ENCODE results near the gene ZSCAN1.

The ZSCAN1 gene

GRCh38 chr19:58040751-58041525, 7.1 kb downstream of the ZSCAN1 start:
- no peak for DNase-seq

DNA sequence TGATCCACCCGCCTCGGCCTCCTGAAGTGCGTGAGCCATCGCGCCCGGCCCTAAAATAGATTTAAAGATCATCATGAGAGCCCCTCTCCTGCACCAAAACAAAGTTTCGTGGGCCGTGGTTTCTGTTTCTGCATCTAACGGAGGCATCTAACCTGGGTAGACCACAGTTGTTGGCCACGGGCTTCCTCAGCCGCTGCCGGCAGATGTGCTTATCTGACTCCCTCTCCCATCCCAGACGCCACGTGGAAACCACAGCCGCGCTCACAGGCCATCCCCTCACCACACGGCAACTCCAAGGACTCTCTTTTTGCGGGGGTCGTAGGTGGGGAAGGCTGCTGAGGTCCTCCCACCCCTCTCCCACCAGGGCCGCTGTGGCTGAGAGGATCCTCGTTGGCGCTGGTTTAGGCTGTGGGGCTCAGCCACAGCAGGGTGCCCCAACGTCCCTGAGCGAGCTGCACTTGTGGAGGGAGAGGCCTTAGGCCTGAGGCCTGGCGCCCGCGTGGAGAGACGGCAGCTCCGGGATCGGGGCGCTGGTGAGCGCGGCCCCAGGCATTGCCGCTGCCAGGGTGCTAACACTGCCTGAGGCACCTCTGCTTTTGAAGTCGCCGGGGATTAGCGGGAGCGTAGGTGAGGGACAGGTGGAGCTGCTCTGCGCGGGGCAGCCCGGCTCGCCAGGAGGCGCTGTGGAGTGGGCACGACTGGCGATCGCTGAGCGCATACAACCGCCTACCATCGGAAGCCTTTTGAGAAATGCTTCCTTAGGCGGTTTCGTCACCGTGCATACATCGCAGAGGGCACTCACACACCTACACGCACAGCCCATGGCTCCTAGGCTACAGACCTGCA, 8.9 kb downstream of the ZSCAN1 start:
- no peak for DNase-seq

GRCh38 chr19:58044391-58044790, 10.6 kb downstream of the ZSCAN1 start:
- no peak for DNase-seq

DNA sequence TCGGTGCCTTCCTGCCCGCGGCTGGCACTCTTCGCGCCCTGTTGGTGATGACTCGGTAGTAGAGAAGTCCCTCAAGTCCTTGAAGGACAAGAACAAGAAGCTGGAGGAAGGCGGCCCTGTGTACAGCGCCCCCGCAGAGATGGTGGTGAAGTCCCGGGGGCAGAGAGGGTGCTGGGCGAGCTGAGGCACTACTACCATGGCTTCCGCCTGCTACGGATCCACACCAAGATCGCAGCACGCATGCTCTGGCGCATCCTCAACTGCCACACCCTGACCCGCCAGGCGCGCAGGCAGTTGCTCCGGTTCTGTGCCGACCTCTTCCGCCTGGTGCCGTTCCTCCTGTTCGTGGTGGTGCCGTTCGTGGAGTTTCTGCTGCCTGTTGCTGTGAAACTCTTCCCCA, 11.1 kb downstream of the ZSCAN1 start:
- no peak for DNase-seq

DNA sequence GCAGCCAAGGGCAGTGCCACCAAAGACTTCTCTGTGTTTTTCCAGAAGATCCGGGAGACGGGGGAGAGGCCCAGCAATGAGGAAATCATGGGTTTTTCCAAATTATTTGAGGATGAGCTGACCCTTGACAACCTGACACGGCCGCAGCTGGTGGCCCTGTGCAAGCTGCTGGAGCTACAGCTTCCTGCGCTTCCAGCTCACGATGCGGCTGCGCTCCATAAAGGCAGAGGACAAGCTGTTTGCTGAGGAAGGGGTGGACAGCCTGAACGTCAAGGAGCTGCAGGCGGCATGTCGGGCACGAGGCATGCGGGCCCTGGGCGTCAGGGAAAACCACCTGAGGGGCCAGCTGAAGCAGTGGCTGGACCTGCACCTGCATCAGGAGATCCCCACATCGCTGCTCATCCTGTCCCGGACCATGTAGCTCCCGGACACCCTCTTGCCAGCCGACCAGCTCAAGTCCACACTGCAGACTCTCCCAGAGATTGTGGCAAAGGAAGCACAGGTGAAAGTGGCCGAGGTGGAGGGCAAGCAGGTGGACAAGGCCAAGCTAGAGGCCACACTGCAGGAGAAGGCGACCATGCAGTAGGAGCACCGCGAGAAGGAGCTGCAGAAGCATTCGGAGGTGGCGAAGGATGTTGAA, 11.7 kb downstream of the ZSCAN1 start:
- DNase-seq, result no peak

DNA sequence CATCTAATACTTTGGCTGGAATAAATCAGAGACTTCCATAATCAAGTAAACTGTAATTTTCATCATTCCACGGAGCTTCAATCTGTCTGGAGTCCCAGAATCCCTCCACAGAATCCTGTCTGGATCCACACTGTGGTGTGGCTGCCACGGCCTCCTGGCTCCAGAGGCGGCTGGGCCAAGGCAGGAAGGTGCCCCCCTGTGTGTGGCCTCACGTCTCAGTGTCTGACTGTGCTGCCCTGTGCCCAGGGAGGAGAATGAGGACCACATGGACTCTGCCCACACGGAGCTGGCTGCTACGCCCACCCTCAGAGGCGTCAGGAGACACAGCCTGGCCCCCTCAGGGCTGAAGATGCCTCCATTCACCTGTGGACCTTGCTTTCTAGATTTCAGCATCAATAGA, 13.0 kb downstream of the ZSCAN1 start:
- no peak for DNase-seq

DNA sequence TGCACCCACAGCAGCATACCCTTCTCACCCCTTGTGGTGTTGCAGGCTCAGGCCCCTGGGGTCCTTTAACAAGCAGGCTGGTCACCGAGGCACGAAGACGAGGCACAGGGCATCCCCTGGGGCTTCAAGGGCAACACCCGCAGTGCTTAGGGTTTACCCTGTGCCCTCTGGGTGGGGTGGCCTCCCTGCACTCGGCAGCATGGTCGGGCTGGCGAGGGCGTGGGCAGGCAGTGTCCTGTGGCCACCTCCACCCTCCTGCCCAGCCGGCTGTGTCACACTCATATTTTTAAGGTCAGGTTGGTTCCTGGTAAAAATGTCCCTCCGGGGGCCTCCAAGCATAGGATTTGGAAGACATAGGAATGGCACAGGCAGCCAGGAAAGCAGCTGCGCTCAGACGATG, 13.8 kb downstream of the ZSCAN1 start:
- no peak for DNase-seq

- DNase-seq, result no peak
Measured at GRCh38 chr19:58052256-58052655, 18.4 kb downstream of the ZSCAN1 start.

DNA sequence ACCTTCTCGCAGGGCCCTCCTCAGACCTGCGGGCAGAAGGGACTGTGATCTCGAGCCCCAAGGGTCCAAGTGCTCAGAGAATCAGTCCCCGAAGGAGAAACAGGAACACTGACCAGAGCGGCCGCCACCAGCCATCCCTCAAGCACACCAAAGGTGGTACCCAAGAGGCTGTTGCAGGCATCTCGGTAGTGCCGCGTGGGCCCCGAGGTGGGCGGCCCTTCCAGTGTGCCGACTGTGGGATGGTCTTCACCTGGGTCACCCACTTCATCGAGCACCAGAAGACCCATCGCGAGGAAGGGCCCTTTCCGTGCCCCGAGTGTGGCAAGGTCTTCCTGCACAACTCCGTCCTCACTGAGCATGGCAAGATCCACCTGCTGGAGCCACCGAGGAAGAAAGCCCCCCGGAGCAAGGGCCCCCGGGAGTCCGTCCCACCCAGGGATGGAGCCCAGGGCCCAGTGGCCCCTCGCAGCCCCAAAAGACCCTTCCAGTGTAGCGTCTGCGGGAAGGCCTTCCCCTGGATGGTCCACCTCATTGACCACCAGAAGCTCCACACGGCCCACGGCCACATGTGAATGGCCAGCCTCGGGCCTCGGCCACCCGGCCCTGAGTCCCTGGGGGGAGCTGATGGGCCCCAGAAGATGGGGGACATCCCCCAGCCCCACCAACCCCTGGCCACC, 19.8 kb downstream of the ZSCAN1 start:
- no peak for DNase-seq

DNA sequence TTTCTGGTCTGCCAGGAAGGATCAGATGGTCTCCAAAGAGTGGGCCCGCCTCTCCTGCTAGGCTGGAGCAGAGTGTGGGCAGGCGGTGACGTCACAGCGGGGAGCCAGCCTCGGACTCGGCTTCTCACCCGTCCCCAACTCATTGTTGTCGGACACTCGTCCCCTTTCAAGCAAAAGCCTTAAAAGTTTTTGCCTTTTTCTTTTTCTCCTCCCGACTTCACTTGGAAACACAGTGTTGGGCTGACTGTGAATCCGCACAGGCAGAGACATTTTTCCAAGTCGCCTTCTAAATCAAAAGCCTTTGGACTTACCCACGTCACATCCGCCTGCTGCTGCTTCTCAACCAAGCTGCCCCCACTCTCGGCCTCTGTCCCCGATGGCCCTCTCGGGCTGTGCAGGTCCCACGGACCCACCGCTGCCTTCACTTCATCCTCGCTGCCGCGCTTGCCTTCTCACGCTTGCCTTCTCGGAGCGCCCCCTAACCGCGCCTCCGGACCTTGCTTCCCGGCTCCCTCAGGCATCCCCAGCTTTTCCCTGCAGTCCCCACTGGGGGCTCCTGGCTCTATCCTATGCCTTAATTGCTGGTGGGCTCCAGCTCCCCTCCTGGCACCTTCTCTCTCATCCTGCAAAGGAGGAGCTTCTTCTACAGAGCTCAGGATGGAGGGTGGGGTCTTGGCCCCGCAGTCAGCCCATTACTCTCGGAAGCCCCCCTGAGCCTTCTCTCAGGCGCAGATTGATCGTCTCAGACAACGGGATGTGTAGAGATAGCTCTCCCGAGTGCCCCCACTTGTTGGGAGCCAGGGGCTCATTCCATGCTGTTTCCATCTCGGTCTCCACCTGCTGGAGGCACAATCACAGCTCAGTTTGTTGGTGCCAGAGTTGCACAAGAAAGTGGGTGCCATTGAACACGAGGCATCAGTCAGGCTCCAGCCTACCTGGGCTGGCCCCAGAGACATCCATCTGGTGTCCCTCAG, 21.4 kb downstream of the ZSCAN1 start:
- DNase-seq, result no peak

DNA sequence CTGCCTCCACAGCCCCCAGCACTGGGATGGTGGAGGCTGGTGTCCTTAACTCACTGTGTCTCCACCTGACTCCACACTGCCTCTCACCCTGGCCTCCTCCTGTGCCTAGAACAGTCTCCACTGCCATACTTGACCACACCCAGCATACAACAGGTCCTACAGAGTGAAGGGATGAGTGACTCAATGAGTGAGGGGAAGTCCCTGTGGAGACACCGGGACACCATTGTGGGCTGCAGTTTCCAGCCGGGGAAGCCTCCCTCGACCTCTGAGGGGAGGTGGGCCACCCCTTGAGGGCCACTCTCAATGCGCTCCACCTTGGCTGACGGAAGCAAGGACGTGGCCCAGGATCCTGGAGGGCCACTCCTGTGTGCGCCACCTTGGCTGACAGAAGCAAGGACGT, 22.4 kb downstream of the ZSCAN1 start:
- DNase-seq, result no peak

DNA sequence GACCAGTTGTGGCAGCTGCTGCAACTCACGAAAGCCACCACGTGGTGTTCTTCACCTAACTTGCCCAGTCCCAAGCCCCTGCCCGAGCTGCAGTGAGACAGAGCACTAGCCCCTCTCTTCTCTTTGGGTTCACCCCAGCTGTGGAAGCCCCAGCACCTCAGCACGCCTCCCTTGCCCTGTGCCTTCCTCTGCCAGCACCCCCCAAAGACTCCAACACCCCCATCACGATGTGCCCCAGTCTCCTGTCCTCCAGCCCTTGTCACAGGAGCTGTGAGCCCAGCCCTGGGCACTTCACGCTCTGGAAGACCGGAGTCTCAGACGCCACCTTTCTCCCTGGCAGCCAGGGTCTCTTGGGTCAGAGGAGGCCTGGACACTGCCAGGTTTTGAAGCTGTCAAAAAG, 23.0 kb downstream of the ZSCAN1 start:
- no peak for DNase-seq

DNA sequence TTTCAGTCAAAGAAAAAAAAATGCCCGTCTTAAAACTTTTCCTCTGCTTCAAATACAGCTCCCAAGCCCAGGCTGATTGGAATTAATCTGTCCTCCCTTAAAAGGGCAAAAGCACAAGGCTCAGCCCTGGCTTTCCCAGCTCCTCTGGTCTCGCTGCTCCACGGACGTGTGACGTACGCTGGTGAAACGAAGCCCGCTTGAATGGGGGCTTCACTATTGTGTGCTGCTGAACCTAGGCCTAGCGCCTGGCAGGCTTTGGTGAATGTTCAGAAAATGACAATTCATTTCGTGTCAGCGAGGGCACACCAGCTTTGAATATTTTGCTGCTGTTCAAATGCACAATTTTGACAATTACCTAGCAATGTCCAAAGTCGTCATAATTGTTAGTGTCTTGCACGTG, 24.6 kb downstream of the ZSCAN1 start:
- DNase-seq, result no peak

GRCh38 chr19:58059003-58059670, 25.3 kb downstream of the ZSCAN1 start, which contains the start of gene ZNF135:
Gene ZNF135 (plus strand): TSS chr19:58059282. CDS start chr19:58060003, 721 bp downstream.
- DNase-seq, result peak; percentile 20

- DNase-seq, result no peak
Measured at GRCh38 chr19:58059671-58060078, 25.9 kb downstream of the ZSCAN1 start.

- DNase-seq, result no peak
Measured at GRCh38 chr19:58060231-58060630, 26.4 kb downstream of the ZSCAN1 start.

DNA sequence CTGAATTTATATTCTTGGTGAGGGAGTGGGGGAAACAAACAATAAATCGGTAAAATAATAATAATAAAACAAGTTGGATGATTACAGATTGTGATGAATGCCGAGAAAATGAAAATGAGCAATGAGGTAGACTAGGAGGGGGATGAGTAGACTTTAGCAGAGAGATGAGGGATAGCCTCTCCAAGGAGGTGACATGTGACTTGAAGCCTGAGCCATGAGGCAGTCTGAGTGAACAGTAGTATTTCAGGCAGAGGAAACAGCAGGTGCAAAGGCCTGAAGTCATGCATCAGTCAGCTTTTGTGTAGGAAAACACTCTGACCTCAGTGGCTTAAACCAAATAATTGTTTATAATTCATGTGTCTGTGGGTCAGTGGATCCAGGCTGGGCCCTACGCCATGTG, 29.9 kb downstream of the ZSCAN1 start:
- no peak for DNase-seq

DNA sequence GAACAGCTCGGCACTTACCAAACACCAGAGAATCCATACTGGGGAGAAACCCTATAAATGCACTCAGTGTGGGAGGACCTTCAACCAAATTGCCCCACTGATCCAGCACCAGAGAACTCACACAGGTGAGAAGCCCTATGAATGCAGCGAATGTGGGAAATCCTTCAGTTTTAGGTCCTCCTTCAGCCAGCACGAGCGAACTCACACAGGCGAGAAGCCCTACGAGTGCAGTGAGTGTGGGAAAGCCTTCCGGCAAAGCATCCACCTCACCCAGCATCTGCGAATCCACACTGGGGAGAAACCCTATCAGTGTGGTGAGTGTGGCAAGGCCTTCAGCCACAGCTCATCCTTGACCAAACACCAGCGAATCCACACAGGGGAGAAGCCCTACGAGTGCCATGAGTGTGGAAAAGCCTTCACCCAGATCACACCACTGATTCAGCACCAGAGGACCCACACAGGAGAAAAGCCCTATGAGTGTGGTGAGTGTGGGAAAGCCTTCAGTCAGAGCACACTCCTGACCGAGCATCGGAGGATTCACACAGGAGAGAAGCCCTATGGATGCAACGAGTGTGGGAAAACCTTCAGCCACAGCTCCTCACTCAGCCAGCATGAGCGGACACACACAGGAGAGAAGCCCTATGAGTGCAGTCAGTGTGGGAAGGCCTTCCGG, 33.6 kb downstream of the ZSCAN1 start:
- no peak for DNase-seq

GRCh38 chr19:58079792-58080191, 46.0 kb downstream of the ZSCAN1 start:
- DNase-seq, result no peak

GRCh38 chr19:58083021-58083420, 49.2 kb downstream of the ZSCAN1 start:
- DNase-seq, result no peak
